GM12892 (cell line): ENCODE data around the gene KDR.

ENCODE experiments used
- POLR2A ChIP-seq: IDR thresholded peaks from 2 replicates; pipeline ENCODE4 v1.6.1; 2011; ENCODE audit warnings: low read depth, low read length, control low read depth
- POLR2AphosphoS5 ChIP-seq: IDR thresholded peaks from 2 replicates; pipeline ENCODE4 v1.6.1; 2011; ENCODE audit warnings: low read depth, low read length, control low read depth
- TAF1 ChIP-seq: IDR thresholded peaks from 2 replicates; pipeline ENCODE4 v1.6.1; 2011; ENCODE audit warnings: low read depth, mild to moderate bottlenecking, control low read depth, low read length, borderline replicate concordance

DNA sequence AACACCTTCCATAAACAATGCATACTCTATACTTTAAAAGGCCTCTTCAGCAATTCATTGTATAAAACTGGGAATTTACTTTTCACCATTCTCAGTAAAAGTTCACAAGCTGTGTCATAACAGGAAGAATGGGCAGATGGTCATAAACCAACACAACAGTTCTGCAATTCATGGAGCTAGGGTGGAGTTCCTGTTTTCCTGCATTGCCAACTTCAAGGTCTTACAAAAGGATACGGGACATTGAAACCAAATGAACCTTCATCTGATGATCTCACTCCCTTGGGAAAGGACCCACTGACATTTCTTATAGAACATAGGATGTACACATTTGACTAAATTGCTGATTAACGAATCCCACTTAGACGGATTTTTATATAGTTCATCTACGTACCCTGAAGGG lies 4.1 kb downstream of the KDR start:
- TF ChIP-seq POLR2A = no peak
- no peak for TF ChIP-seq TAF1
- TF ChIP-seq POLR2AphosphoS5 = no peak
